GM21423 (cell line): ENCODE data around the gene HILPDA.
"Not testable (repeated sequence)": the region's sequence is repeated elsewhere in the genome, so short reads cannot be mapped to it uniquely, and the experiment has no call there.

Experiments
- ATAC-seq: cut with Tn5 transposase; IDR thresholded peaks from one replicate; pipeline ENCODE4 v1.9.1; 2021; ENCODE audit warnings: mild to moderate bottlenecking, moderate library complexity; ENCODE audit not compliant: unreplicated experiment

HILPDA gene

GRCh38 chr7:128431221-128431620 lies 24.5 kb upstream of the HILPDA start:
- ATAC-seq, result no peak

- no peak for ATAC-seq
These were observed 23.9 kb upstream of the HILPDA start for GRCh38 chr7:128431754-128432153.

DNA sequence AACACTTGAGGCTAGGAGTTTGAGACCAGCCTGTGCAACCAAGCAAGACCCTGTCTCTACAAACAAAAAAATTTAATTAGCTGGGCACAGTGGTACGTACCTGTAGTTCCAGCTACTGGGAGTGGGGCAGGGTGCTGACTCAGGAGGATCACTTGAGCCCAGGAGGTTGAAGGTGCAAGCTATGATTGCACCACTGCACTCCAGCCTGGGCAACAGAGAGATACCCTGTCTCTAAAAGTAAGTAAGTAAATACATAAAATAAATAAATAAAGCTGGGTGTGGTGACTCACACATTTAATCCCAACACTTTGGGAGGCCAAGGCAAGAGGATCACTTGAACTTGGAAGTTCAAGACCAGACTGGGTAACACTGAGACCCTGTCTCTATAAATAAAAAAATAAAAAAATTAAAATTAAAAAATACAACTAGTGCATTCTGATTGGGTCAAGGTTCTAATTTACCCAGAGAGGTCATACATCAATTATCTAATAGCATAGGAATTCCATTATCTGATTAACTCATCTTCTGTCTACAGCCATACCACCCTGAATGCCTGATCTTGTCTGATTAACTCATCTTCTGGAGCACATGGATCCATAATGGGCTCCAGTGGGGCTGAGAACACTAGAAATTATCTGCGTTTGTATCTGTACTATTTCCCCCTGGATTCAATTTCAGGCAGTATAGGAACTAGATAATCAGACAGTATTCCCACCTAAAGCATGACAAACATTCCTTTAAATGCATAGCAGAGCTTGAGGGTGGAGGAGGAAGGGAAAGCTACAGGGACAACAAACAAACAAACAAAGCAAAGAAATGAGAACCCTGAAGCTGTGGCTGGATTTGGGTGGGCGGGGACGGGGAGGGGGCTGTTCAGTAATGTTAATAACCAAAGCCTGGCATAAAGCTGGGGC lies 21.0 kb upstream of the HILPDA start:
- no peak for ATAC-seq

DNA sequence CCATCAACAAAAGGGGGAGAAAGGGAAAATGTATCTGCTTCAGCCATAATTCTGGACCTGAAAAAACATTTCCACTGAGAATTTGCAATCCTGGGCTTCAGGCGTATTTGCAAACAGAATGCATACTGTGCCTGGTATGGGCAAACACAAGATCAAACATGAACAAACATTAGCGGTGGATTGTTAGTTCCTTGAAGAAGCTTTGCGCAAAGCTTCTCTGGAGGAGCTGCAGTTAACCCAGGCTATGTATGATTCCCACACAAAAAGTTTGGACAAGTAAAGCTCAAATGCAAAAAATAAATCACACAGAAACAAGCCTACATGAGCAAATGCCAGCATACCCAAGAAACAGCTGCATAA lies 20.4 kb upstream of the HILPDA start:
- ATAC-seq, result no peak

DNA sequence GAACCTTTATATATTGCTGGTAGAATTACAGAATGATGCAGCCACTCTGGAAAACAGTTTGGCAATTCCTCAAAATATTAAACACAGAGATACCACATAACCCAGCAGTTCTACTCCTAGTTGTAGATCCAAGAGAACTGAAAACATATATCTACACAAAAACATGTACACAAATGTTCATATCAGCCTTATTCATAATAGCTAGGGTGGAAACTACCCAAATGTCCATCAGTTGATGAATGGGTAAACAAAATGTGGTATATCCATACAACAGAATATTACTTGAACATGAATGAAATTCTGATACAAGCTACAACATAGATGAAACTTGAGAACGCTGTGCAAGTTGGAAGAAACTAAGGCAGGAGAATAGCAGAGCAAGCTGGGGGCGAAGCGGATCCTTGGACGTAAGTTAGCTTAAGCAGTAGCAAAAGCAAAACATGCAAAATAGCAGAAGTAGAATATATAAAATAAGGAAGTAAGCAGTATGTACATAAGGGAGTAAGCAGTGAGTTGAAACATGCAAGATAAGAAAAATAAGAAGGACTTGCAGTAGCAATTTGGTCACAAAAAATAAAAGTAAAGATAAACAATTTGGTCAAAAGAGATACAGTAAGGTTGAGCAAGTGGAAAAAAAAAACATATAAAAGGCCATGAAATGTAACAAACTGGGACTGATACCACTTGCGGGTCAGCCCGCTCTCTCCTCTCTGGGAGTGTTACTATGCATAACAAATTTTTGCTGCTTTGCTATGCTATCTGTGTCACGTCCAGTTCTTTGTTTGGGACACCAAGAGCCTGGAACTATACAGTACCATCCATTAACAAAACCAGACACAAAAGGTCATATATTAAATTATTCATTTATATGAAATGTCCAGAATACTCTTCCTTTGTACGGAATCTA lies 18.0 kb upstream of the HILPDA start:
- peak; percentile 55 for ATAC-seq

DNA sequence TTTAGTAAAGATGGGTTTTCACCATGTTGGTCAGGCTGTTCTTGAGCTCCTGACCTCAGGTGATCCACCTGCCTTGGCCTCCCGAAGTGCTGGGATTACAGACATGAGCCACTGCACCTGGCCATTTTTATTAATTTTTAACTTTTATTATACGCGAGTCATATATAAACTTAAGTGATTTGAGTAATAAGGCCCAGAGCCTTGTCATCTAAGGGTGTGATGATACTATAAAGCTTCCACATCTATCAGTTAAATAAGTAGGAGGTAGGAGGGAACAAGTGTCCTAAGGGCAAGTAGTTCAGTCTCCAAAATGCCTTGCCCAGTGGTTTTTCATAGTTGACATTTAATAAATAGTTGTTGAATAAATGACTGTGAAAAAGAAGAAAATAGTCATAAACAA lies 13.3 kb upstream of the HILPDA start:
- ATAC-seq, result no peak

DNA sequence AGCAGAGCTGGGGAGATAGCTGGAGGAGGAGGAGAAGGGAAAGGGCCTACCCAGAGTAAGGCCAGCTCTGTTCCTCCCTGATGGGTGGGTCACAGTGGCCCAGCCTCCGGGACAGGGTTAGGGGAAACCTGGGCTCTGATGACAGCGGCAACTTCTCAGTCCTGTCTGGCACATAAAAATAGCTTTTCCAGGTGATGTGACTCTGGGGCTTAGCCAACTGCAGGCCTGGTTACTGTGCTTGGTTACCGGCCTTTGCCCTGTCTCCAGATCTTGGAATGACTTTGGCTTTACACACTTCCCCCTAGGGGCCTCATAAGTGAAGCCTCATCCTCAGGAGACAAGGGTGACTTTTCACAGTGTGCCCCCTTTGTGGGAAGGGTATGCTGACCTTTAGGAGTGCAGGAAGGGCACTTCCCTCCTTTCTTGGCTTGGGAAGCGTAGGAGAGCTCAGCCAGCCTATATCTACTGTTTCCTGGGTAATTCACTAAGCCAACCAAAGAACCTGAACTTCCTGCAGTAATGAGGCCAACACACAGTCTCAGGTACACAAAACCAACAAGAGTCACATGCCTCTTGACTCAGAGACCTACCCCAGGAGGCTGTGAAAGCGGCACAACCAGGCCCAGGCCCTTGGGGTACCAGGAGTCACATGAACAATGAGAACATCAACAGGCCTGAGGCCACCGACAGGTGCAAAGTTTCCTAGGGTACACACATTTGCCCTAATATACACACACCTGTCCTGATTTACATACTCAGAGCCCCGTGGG lies 11.7 kb upstream of the HILPDA start:
- ATAC-seq, result no peak

- ATAC-seq, result no peak
These were observed 9.4 kb upstream of the HILPDA start for GRCh38 chr7:128446306-128446705.

GRCh38 chr7:128447941-128448564 lies 7.6 kb upstream of the HILPDA start:
- no peak for ATAC-seq

DNA sequence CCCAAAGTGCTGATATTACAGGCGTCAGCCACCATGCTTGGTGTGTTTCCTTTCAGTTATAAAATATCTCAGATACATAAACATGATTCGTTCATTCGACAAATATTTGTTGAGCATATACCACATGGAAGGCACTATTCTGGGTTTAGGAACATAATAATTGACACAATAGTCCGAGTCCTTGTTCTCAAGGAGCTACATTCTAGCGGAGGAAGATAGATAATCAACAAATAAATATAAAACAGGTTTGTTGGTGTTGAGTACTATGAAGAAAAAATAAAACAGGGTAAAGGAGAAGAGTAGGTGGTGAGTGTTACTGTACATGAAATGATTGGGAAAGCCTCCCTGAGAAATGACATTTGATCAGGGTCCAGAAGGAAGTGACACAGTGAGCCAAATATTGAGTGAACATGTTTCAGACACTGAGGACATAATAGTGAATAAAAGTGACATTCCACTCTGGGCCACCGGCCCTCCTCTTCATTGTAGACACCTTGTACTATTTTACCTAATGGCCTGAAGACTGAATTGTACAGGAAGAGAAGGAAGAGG lies 6.9 kb upstream of the HILPDA start:
- ATAC-seq, result no peak

GRCh38 chr7:128450409-128450808 lies 5.3 kb upstream of the HILPDA start:
- no peak for ATAC-seq

DNA sequence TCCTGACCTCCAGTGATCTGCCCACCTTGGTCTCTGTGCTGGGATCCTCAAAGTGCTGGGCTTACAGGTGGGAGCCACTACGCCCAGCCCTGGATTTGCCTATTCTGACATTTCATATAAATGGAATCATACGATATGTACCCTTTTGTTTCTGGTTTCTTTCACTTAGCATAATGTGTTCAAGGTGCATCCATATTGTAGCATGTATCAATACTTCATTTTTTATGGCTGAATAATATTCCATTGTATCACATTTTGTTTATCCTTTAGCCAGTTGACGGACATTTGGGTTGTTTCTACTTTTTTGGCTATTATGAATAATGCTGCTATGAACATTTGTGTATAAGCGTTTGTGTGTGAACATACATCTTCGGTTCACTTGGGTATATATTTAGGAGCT lies 4.8 kb upstream of the HILPDA start:
- ATAC-seq, result no peak

DNA sequence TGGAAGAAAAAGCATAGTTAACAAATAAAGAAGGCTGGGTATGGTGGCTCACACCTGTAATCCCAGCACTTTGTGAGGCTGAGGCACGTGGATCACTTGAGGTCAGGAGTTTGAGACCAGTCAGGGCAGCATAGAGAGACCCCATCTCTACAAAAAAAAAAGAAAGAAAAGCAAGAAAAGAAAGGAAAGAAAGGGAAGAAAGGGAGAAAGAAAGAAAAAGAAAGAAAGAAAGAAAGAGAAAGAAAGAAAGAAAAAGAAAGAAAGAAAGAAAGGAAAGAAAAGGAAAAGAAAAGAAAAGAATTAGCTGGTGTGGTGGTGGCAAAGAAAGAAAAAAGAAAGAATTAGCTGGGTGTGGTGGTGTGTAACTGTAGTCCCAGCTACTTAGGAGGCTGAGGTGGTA lies 3.1 kb upstream of the HILPDA start:
- ATAC-seq, result no peak

DNA sequence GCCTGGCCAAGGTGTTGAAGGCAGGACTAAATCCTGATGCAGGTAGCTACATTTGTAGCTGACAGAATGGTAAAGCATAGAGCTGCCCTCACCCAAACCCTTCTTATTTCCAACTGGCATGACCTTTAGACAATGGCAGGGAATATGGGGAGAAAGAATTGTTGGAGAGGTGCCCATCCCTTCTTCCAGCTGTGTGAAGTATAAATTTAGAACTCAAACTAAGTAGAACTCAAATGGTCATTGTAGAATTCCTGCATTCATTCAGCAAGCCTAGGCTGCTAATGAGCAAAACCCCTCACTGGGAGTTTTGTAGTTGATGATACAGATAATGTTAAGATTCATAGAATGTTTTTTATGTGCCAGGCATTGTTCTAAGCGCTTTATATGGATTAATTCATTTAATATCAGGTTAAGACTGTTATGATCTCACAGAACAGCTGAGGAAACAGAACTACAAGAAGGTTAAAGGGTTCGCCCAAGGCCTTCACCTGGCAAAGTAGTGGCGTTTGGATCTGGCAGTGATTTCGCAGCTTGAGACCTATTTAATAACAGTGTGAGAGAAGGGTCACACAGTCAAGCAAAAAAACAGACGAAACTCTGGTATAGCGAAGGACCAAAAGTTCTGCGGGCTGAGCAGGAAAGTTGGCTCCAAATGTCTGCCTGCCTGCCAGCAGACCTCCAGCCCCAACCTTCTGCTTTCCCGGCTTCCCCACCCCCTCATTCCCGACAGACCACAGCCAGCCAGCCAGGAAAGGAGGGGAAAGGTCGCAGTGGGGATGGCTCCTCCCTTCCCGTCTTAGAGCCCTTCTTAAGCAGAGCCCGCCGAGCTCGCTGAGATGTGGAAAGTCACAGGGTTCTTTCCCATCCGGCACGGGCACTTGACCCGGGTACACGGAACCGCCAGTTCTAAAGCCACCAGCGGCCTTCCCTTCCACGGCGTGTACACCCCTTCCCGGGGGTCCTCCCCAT lies 1.6 kb upstream of the HILPDA start:
- no peak for ATAC-seq

GRCh38 chr7:128454808-128455542 lies 703 bp upstream of the HILPDA start:
- no peak for ATAC-seq

GRCh38 chr7:128456255-128456725 lies 612 bp downstream of the HILPDA start:
- ATAC-seq, result no peak

GRCh38 chr7:128457385-128457784 lies 1.7 kb downstream of the HILPDA start:
- ATAC-seq, result not testable (repeated sequence)

DNA sequence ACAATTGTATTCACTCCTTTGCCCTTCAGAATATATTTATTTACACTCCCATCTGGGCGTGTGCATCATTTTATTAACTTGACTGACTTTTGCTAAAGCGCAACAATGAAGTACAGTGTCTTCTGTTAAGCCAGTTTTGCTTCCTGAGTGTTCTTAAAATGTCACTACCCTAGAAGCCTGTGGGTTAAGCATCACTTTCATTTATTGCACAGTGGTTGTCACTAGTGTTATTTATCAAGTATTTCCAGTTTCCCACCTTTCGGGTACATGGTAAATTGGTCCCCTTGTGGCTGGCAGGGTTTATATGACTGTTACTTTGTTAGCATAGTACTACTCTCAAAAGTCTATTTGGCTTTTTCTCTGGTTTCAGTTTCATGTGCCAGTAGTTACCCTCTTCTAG lies 3.3 kb downstream of the HILPDA start:
- ATAC-seq, result peak; percentile 21
